Testis (tissue), 3 donors: Measurements from ENCODE around the gene EGFL8. TPM values are rescaled to one million over a fixed set of nuclear protein-coding genes. Genes with fewer than 3 reads are reported as not detected.

Experiments used
- DNase-seq: peaks from one replicate; pipeline ENCODE4 v3.0.0-alpha.2; 2019
- H3K27ac ChIP-seq, 2 donors: fragments of 200-600 bp; sonication (generic); one replicate each; pipeline ENCODE4 v1.5.1; 2019
- H3K27me3 ChIP-seq: fragments of 200-600 bp; sonication (generic); one replicate; pipeline ENCODE4 v1.5.1; 2019
- H3K36me3 ChIP-seq: fragments of 200-600 bp; sonication (generic); one replicate; pipeline ENCODE4 v1.5.1; 2017; ENCODE audit warnings: low read depth; ENCODE audit errors: missing control alignments
- H3K4me1 ChIP-seq: fragments of 200-600 bp; sonication (generic); one replicate; pipeline ENCODE4 v1.5.1; 2019
- H3K4me3 ChIP-seq, 2 donors: fragments of 200-600 bp; sonication (generic); one replicate each; pipeline ENCODE4 v1.5.1; 2017 to 2019
- H3K9me3 ChIP-seq: fragments of 200-600 bp; sonication (generic); one replicate; pipeline ENCODE4 v1.5.1; 2017
- POLR2A ChIP-seq: fragments of 450-650 bp; IDR thresholded peaks from one replicate; pipeline ENCODE4 v1.6.1; 2017; ENCODE audit warnings: antibody characterized with exemption, mild to moderate bottlenecking, moderate library complexity
- WGBS, 2 donors: methylation state at CpG; one replicate each; pipeline ENCODE4 v1.1.5; 2018; 5-methylcytosine and 5-hydroxymethylcytosine counted together
- intact Hi-C: fragments of 100-400 bp; cut with DNase I; formaldehyde crosslinking; loops from one replicate; pipeline ENCODE4 v1.15.1; 2023; ENCODE audit warnings: low total_unique reads
- polyA plus RNA-seq: library from polyadenylated mRNA; stranded (reverse); fragments of 350-450 nt; fragmentation: Illumina TruSeq; extraction: RNeasy Lipid Tissue Mini Kit (QIAGEN cat#74804); gene quantifications from one replicate; pipeline ENCODE4 v1.2.3, GENCODE V29; 2014; ENCODE audit warnings: low read depth, low replicate concordance; ENCODE audit not compliant: insufficient read depth
- total RNA-seq, 2 donors: library from RNA; depleted of rRNA; stranded (reverse); fragments of >200 nt; gene quantifications; one replicate each; pipeline ENCODE4 v1.2.3, GENCODE V29; 2016
- TF ChIP-seq, protein P1 (sequence below), 3 experiments: fragments of 450-650 bp in 2 of 3; fragments of 200-600 bp in 1 of 3; sonication (generic) in 1 of 3; IDR thresholded peaks; one replicate each; pipeline ENCODE4 v1.5.1; 2016 to 2019; ENCODE audit warnings: antibody characterized with exemption in 3 of 3, mild to moderate bottlenecking in 2 of 3, moderate library complexity in 1 of 3

EGFL8 gene
- total and polyA plus RNA-seq, 3 donors from 2014 or later, result 13.9 to 25.7 (median 24.3) TPM

DNA sequence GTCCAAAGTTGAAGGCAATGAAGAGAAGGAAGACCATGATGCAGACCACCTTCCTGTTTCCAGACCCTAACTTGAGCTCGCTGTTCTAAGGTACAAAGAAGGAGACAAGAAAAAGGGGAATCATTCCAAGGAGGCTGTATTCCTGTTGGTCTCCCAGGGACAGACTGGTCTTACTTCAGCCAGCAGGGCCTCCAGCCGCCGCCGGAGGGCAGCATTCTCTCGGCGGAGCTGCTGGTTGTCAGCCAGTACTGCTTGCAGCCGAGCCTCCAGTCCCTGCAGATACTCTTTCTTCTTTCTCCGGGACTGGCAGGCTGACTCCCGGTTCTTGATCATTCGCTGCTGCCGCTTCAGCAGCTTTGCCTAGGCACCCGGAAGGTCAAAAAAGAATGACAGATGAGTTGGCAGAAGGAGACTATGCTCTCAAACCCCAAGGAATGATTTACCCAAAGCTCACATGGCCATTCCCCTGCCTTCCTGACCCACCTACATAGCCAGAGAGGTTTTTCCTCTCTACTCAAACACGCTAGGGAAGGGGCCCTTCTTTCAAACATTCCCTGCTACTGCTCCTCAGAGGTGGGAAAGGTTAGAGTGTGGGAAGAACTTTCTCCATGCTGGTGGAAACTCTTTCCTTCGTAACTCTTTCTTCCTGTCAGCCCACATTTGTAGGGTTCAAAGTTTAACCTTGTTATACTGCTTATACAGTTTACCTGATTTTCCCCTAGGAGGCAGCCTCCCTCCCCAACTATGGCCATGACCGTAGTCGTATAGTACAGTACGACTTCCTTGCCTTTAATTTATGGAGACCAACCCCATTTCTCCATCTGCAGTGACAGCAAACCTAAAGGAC lies 45.4 kb upstream of the EGFL8 start:
- WGBS, 2 donors, result 31 to 42% methylated on average over 17 of the region's 17 CpGs
- Histone ChIP-seq H3K4me3 (no peak overlapping the region), H3K4me1 (peaks cover 3% of the 10 kb centered on the region), H3K27ac (peak overlapping the region in 1 of 2 donors; percentile 60), H3K27me3 (no peaks in the 10 kb centered on the region), H3K9me3 (no peaks in the 10 kb centered on the region), H3K36me3 (no peaks in the 10 kb centered on the region)
- peak; percentile 92 for DNase-seq
- TF ChIP-seq POLR2A, result no peak
- TF ChIP-seq, protein P1, sequence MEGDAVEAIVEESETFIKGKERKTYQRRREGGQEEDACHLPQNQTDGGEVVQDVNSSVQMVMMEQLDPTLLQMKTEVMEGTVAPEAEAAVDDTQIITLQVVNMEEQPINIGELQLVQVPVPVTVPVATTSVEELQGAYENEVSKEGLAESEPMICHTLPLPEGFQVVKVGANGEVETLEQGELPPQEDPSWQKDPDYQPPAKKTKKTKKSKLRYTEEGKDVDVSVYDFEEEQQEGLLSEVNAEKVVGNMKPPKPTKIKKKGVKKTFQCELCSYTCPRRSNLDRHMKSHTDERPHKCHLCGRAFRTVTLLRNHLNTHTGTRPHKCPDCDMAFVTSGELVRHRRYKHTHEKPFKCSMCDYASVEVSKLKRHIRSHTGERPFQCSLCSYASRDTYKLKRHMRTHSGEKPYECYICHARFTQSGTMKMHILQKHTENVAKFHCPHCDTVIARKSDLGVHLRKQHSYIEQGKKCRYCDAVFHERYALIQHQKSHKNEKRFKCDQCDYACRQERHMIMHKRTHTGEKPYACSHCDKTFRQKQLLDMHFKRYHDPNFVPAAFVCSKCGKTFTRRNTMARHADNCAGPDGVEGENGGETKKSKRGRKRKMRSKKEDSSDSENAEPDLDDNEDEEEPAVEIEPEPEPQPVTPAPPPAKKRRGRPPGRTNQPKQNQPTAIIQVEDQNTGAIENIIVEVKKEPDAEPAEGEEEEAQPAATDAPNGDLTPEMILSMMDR (IDR thresholded peaks at IDR 0.05), result peak; percentile 83 to 94 (median 90)
- intact Hi-C loops, result no loop called here

DNA sequence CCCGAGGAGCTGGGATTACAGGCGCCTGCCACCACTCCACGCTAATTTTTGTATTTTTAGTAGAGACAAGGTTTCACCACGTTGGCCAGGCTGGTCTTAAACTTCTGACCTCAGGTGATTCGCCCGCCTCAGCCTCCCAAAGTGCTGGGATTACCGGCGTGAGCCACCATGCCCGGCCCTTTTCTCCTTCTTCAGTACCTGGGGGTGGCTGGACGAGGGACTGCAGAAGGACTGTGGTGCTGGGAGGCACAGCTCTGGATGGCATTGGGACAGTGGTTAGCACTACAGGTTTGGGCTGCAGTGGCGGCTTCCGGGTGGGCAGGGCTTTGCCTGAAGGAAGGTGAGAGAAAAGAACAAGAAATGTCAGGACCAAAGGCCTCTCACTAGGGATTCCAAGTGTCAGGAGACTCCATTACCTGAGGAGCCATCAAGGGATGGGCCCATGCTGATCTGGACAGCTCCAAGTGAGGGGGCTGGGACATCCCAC lies 43.8 kb upstream of the EGFL8 start:
- no peak overlapping the region for H3K4me3 ChIP-seq
- H3K36me3 ChIP-seq, result no peaks in the 10 kb centered on the region
- no peaks in the 10 kb centered on the region for H3K27me3 ChIP-seq
- intact Hi-C loops, result loop anchor here (10.0 kb wide), 1 partner anchor 166 kb away; the partner anchor contains the start of genes NELFE and SKIC2
- DNase-seq, result no peak
- TF ChIP-seq, protein P1 (IDR thresholded peaks at IDR 0.05), result no peak
- TF ChIP-seq POLR2A, result no peak
- H3K9me3 ChIP-seq, result no peaks in the 10 kb centered on the region
- no peak overlapping the region for H3K27ac ChIP-seq
- 93 to 96% methylated on average over 11 to 12 of the region's 12 CpGs for WGBS, 2 donors
- no peaks in the 10 kb centered on the region for H3K4me1 ChIP-seq

DNA sequence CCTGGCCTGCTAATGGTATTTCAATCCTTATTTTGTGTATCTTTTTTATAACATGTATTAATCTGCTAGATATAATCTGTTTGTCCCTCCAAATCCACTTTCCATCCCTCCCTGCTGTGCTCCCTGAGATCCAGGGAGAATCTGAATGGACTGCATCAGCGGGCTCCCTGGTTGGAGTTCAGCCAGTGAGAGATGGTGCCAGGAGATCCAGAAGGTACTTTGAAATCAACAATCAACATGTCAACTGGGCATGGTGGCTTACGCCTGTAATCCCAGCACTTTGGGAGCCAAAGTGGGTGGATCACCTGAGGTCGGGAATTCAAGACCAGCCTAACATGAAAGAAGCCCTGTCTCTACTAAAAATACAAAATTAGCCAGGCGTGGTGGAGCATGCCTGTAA lies 40.7 kb upstream of the EGFL8 start:
- Histone ChIP-seq H3K27me3 (no peaks in the 10 kb centered on the region), H3K36me3 (no peaks in the 10 kb centered on the region), H3K9me3 (no peaks in the 10 kb centered on the region), H3K4me1 (peaks cover 14% of the 10 kb centered on the region), H3K4me3 (no peak overlapping the region), H3K27ac (no peak overlapping the region)
- TF ChIP-seq, protein P1 (IDR thresholded peaks at IDR 0.05), result no peak
- TF ChIP-seq POLR2A, result no peak
- no peak for DNase-seq
- WGBS, 2 donors, result 87 to 98% methylated on average over 4 of the region's 4 CpGs
- intact Hi-C loops, result loop anchor here (10.0 kb wide), 1 partner anchor 169 kb away; the partner anchor contains the start of genes NELFE and SKIC2

DNA sequence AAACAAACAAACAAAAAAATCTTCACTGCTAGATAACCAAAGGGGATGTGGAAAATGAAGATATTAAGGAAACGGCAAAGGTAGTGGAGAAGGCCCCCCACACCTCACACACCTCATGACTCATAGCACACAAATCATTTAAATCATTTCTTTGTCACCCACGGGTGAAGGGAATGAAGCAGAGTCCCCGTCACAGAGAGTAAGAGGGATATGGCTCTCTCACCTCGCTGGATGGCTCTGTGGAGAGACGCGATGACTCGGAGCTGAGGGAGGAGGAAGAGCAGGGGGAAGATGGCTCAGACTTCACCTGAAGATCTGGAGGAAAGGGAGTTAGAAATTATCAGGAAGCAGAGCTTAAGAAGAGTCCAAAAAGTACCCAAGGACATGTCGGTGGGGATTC lies 37.5 kb upstream of the EGFL8 start:
- Histone ChIP-seq H3K4me3 (peak overlapping the region in 1 of 2 donors; percentile 84), H3K36me3 (no peaks in the 10 kb centered on the region), H3K4me1 (peaks cover 23% of the 10 kb centered on the region), H3K27ac (no peak overlapping the region), H3K9me3 (no peaks in the 10 kb centered on the region), H3K27me3 (no peaks in the 10 kb centered on the region)
- TF ChIP-seq POLR2A, result no peak
- TF ChIP-seq, protein P1 (IDR thresholded peaks at IDR 0.05), result no peak
- intact Hi-C loops, result loop anchor here (10.0 kb wide), 1 partner anchor 172 kb away; the partner anchor contains the start of genes NELFE and SKIC2
- WGBS, 2 donors, result 37 to 42% methylated on average over 8 of the region's 8 CpGs
- no peak for DNase-seq
